GM12891 (cell line): ENCODE measurements around the gene RPP25L.

ENCODE experiments used
- PAX5 ChIP-seq: IDR thresholded peaks from 2 replicates; pipeline ENCODE4 v1.6.1; 2011; ENCODE audit warnings: low read length, moderate library complexity, mild to moderate bottlenecking; ENCODE audit not compliant: insufficient read depth, severe bottlenecking
- POLR2A ChIP-seq: IDR thresholded peaks from 2 replicates; pipeline ENCODE4 v1.6.1; 2011; ENCODE audit warnings: low read depth, low read length, control low read depth
- POLR2AphosphoS5 ChIP-seq: IDR thresholded peaks from 2 replicates; pipeline ENCODE4 v1.6.1; 2011; ENCODE audit warnings: low read depth, low read length, control low read depth
- SPI1 ChIP-seq: IDR thresholded peaks from 2 replicates; pipeline ENCODE4 v1.6.1; 2011; ENCODE audit warnings: low read depth, low read length, control low read depth
- TAF1 ChIP-seq: IDR thresholded peaks from 2 replicates; pipeline ENCODE4 v1.6.1; 2011; ENCODE audit warnings: low read depth, low read length, control low read depth

GRCh38 chr9:34635556-34635955, 23.7 kb upstream of the RPP25L start:
- no peak for TF ChIP-seq POLR2A
- no peak for TF ChIP-seq SPI1
- TF ChIP-seq POLR2AphosphoS5 = no peak
- TF ChIP-seq PAX5 = no peak
- TF ChIP-seq TAF1 = no peak
